GM15510 (cell line): ENCODE results near the gene EFCAB12.

Experiments
- POLR2A ChIP-seq: IDR thresholded peaks from 3 replicates; pipeline ENCODE4 v1.6.1; 2011; ENCODE audit warnings: borderline replicate concordance; ENCODE audit not compliant: insufficient read length; ENCODE audit errors: extremely low read depth

Gene EFCAB12

GRCh38 chr3:129413687-129414506 is 14.5 kb downstream of the EFCAB12 start:
- no peak for TF ChIP-seq POLR2A

DNA sequence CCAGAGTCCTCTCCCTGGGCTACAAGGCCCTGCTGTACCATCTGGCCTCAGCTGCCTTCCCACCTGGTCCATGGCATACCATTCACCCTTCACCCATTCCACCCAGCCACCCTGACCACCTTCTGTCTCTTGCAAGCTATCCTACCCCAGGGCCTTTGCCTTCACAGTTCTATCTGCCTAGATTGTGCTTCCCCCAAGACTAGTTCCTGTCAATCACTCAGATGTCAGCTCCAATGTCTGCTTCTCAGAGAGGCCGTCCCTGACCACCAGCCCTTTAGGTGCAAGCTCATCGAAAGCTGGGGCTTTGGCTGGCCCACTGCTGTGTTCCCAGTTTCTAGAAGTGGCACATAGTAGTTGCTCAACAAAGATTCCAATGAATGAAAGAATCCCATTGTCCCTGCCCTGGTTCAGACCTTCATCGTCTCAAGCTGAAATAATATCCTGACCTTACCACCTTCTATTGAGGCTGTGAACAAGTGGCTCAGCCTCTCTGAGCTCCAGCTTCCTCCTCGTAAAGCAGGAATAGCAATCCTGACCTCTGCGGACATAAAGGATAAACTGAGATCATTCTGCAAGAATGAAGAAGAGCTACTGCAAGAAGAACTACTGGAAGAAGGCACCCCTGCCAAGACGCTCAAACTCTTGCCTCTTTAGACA is 15.8 kb downstream of the EFCAB12 start:
- no peak for TF ChIP-seq POLR2A

- TF ChIP-seq POLR2A = no peak
Measured at GRCh38 chr3:129410971-129411370, 17.5 kb downstream of the EFCAB12 start.

DNA sequence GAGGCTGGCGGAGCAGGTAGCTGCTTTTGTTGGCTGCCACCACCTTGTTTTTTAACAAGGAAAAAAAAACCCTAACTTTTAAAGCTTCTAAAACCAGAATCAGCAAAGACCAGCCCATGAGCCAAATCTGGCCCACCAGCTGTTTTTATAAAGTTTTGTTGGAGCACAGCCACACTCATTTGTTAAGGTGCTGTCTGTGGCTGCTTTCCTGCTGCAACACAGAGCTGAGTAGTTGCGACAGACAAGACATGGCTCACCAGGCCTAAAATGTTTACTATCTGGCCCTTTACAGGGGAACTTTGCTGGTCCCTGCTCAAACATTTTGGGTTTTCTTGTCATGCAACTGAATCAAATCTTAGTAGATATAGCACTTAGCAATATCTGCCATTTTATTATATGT is 18.9 kb downstream of the EFCAB12 start:
- no peak for TF ChIP-seq POLR2A

DNA sequence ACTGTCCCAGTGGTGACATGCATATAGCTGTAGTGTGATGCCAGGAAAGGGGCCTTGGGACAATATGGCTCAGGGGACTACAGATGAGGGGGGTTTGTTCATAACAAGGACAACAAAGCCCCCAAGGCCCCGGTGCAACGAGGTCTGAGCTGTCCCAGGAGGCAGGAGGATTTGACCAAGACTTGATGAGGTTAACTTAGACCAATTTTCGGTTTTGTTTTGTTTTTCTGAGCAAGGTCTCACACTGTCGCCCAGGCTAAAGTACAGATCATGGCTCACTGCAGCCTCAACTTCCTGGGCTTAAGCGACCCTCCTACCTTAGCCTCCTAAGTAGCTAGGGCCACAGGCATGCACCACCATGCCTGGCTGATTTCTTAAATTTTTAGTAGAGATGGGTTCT is 23.8 kb downstream of the EFCAB12 start:
- TF ChIP-seq POLR2A = no peak

GRCh38 chr3:129404130-129404529 is 24.3 kb downstream of the EFCAB12 start:
- TF ChIP-seq POLR2A = no peak

DNA sequence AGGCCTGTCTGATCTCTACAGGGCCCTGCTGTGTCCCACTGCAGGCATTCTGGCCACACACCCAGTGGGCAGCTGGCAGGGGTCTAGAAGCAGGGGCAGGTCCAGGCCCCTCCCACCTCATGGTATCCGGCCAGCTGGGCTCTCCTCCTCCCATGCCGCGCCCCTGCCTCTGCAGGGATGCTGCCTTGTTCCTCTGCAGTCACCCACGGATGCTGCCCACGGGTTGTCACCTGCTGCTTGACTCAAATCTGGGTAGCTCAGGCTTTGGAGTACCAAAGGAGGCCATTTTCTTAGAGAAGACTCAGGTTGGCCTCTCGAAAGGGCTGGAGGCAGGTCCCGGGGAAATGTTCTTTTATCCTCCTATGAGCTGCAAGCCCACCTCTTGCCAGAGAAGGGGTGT is 25.0 kb downstream of the EFCAB12 start:
- no peak for TF ChIP-seq POLR2A

- no peak for TF ChIP-seq POLR2A
Measured at GRCh38 chr3:129402616-129403015, 25.8 kb downstream of the EFCAB12 start.

DNA sequence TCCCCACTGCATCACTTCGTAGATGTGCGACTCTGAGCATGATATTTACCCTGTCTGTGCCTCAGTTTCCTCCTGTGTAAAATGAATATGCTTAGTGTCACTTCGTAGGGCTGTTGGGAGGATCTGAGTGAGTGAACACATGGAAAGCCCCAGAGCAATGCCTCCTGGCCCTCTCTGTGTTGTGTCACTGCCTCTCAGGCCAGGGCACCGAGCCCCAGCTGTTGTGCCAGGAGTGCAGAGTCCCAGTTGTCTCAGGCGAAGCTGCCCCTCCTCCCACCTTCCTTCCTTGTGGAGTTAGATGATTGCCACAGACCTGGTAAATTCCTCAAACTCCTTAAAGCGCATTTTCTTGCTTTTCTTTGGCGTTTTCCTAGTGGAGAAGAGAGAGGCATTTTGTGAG is 26.2 kb downstream of the EFCAB12 start:
- no peak for TF ChIP-seq POLR2A

DNA sequence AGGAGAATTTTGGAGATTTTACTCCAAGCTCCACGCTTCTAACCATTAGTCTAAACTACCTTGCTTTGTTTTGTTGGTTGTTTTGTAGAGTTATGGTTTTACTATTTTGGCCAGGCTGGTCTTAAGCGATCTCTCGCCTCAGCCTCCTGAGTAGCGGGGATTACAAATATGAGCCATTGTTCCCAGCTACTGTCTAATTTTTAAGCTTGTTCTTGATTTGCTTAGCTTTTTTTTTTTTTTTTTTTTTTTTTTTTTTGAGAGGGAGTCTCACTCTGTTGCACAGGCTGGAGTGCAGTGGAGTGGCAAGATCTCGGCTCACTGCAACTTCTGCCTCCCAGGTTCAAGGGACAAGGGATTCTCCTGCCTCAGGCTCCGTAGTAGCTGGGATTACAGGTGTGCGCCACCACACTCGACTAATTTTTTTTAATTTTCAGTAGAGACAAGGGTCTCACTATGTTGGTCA is 28.5 kb downstream of the EFCAB12 start:
- no peak for TF ChIP-seq POLR2A

GRCh38 chr3:129399145-129399894 is 29.1 kb downstream of the EFCAB12 start:
- TF ChIP-seq POLR2A = peak; percentile 22

DNA sequence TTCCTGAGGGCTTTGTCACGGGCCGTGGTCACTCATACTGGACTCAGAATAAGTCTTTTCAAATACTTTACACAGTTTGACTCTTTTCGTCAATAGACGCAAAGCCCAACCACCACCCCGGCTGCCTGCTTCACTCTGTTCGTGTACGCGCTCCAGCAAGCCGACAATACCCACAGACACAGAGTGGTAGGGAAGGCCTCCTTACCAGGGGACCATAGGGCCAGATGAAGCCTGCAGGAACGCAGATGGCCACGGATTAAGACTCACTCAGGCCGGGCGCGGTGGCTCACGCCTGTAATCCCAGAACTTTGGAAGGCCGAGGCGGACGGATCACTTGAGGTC is 29.7 kb downstream of the EFCAB12 start:
- TF ChIP-seq POLR2A = no peak

DNA sequence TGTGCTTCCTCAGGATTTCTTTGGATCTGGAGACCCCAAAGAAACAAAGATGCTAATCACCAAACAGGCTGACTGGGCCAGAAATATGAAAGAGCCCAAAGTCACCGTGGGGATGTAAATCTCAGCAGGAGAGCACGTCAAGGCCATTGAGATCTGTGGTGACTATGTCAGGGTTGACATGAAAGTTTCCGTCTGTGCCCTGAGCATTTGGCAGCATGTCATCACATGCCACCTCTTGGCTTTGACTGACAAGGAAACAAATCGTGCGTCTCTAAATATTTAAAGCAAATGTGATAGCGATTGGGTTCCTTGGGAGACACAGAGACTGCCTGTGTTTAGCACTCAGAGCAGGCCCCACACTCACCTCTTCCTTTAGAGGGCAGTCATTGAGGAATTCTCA is 35.2 kb downstream of the EFCAB12 start:
- TF ChIP-seq POLR2A = no peak

GRCh38 chr3:129389572-129389937 is 38.9 kb downstream of the EFCAB12 start:
- no peak for TF ChIP-seq POLR2A

GRCh38 chr3:129387487-129387886 is 40.9 kb downstream of the EFCAB12 start:
- TF ChIP-seq POLR2A = no peak
